Peyer's patch (tissue), 4 donors: ENCODE data around the gene NPL. TPM values are rescaled to one million over a fixed set of nuclear protein-coding genes. Genes with fewer than 3 reads are reported as not detected.

Experiments used
- DNase-seq, 3 donors: peaks; one replicate each; pipeline ENCODE4 v3.0.0-alpha.2; 2017 to 2019
- H3K27ac ChIP-seq, 4 donors: fragments of 200-600 bp; sonication (generic); one replicate each; pipeline ENCODE4 v1.5.1; 2016 to 2019
- H3K27me3 ChIP-seq, 2 donors: fragments of 200-600 bp; sonication (generic); one replicate each; pipeline ENCODE4 v1.5.1; 2019
- H3K36me3 ChIP-seq, 3 donors: fragments of 200-600 bp; sonication (generic); one replicate each; pipeline ENCODE4 v1.5.1; 2016 to 2019
- H3K4me1 ChIP-seq, 4 donors: fragments of 200-600 bp; sonication (generic); one replicate each; pipeline ENCODE4 v1.5.1; 2016 to 2019
- H3K4me3 ChIP-seq, 4 donors: fragments of 200-600 bp; sonication (generic); 1 replicate in 3 of 4; 2 replicates in 1 of 4; pipeline ENCODE4 v1.5.1; 2016 to 2019; ENCODE audit warnings: mild to moderate bottlenecking in 1 of 4
- H3K9me3 ChIP-seq, 4 donors: fragments of 200-600 bp; sonication (generic); one replicate each; pipeline ENCODE4 v1.5.1; 2016 to 2019; ENCODE audit warnings: mild to moderate bottlenecking in 1 of 4
- POLR2A ChIP-seq, 2 donors: fragments of 450-650 bp; IDR thresholded peaks; one replicate each; pipeline ENCODE4 v1.5.1; 2017; ENCODE audit warnings: antibody characterized with exemption in 2 of 2, mild to moderate bottlenecking in 2 of 2, moderate library complexity in 2 of 2
- total RNA-seq, 4 donors: library from RNA; depleted of rRNA; stranded (reverse); fragments of >200 nt; gene quantifications; one replicate each; pipeline ENCODE4 v1.1.0, GENCODE V29; 2016
- TF ChIP-seq, protein P1 (sequence below), 6 experiments: fragments of 450-650 bp in 4 of 6; fragments of 200-600 bp in 2 of 6; sonication (generic) in 1 of 6; IDR thresholded peaks; one replicate each; pipeline ENCODE4 v1.5.1; 2017 to 2019; ENCODE audit warnings: antibody characterized with exemption in 6 of 6, mild to moderate bottlenecking in 3 of 6, moderate library complexity in 1 of 6

Gene NPL
- total RNA-seq, 4 donors from 2014 or later, result 2.3 to 10.7 (median 7.4) TPM

GRCh38 chr1:182770232-182770631 lies 19.3 kb upstream of the NPL start:
- DNase-seq, result no peak
- no peaks in the 10 kb centered on the region for H3K4me1 ChIP-seq

DNA sequence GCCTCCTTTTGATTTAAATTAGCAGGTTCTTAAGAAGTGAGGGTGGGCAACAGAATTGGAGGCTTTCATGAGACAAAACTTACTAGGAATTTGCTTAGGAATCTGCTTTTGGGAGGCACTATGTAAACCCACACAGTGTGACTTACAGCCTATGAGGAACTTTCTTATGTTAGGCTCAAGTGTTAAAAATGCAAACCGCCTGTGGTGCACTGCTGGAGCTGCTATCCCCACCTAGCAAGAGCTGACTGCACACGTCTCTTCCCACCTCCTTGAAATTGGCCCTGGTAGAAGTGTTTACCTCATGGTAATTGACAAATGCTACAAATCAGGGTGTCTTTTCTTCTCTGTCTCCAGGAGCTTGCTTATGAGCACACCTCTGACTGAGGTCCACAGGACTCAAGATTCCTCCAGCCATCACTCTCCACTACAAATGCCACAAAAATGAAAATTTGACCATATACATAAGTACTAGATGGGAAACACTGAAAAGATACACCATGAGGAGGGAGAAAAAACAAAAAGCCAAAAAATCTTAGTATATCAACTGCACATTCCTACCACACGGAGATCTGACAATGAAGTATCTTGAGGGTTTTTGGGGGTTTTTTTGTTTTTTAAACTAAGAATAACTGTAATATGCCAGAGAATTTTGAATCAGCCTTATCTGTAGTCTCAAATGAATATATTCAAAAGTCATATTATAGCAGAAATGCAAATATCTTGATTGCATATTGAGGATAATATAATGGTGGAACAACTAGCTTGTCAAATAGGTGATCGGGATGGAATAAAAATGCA lies 18.2 kb upstream of the NPL start:
- Histone ChIP-seq H3K4me3 (no peak overlapping the region), H3K36me3 (no peaks in the 10 kb centered on the region), H3K27me3 (no peaks in the 10 kb centered on the region), H3K4me1 (no peaks in the 10 kb centered on the region), H3K9me3 (no peaks in the 10 kb centered on the region), H3K27ac (no peak overlapping the region)
- TF ChIP-seq, protein P1, sequence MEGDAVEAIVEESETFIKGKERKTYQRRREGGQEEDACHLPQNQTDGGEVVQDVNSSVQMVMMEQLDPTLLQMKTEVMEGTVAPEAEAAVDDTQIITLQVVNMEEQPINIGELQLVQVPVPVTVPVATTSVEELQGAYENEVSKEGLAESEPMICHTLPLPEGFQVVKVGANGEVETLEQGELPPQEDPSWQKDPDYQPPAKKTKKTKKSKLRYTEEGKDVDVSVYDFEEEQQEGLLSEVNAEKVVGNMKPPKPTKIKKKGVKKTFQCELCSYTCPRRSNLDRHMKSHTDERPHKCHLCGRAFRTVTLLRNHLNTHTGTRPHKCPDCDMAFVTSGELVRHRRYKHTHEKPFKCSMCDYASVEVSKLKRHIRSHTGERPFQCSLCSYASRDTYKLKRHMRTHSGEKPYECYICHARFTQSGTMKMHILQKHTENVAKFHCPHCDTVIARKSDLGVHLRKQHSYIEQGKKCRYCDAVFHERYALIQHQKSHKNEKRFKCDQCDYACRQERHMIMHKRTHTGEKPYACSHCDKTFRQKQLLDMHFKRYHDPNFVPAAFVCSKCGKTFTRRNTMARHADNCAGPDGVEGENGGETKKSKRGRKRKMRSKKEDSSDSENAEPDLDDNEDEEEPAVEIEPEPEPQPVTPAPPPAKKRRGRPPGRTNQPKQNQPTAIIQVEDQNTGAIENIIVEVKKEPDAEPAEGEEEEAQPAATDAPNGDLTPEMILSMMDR (IDR thresholded peaks at IDR 0.05), result no peak
- TF ChIP-seq POLR2A (IDR thresholded peaks at IDR 0.05), result no peak
- no peak for DNase-seq

More at GRCh38 chr1:182770232-182770631, 19.3 kb upstream of the NPL start:
- H3K27me3 ChIP-seq, result no peaks in the 10 kb centered on the region
- no peaks in the 10 kb centered on the region for H3K36me3 ChIP-seq
- no peak overlapping the region for H3K4me3 ChIP-seq
- H3K9me3 ChIP-seq, result no peaks in the 10 kb centered on the region
- TF ChIP-seq POLR2A (IDR thresholded peaks at IDR 0.05), result no peak
- TF ChIP-seq, protein P1 (IDR thresholded peaks at IDR 0.05), result no peak
- no peak overlapping the region for H3K27ac ChIP-seq

DNA sequence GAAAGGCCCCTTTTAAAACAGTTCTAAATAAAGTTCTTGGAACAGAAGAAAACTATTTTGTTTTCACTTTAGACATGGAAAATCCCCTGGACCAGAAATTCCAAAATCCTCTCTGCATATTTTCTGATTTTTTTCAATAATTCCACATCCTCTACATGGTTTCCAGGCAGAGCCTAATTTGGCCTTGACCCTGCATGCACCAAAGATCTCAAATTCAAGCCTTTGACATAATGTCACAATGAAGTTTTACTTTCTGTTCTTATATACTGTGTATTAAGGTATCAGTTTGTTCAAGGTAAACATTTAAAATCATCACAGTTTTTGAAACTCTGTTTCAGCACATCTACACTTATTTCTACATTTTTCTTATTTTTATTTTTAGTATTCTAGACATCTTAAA lies 12.2 kb upstream of the NPL start:
- no peaks in the 10 kb centered on the region for H3K9me3 ChIP-seq
- no peaks in the 10 kb centered on the region for H3K27me3 ChIP-seq
- H3K36me3 ChIP-seq, result no peaks in the 10 kb centered on the region
- no peak for DNase-seq
- TF ChIP-seq, protein P1 (IDR thresholded peaks at IDR 0.05), result no peak
- no peak for TF ChIP-seq POLR2A (IDR thresholded peaks at IDR 0.05)
- no peak overlapping the region for H3K27ac ChIP-seq
- H3K4me1 ChIP-seq, result no peaks in the 10 kb centered on the region
- H3K4me3 ChIP-seq, result no peak overlapping the region

GRCh38 chr1:182778862-182779261 lies 10.7 kb upstream of the NPL start:
- no peak overlapping the region for H3K4me3 ChIP-seq
- DNase-seq, result no peak
- no peaks in the 10 kb centered on the region for H3K9me3 ChIP-seq
- no peaks in the 10 kb centered on the region for H3K4me1 ChIP-seq
- H3K36me3 ChIP-seq, result no peaks in the 10 kb centered on the region
- TF ChIP-seq POLR2A (IDR thresholded peaks at IDR 0.05), result no peak
- TF ChIP-seq, protein P1 (IDR thresholded peaks at IDR 0.05), result no peak
- no peak overlapping the region for H3K27ac ChIP-seq
- H3K27me3 ChIP-seq, result no peaks in the 10 kb centered on the region

DNA sequence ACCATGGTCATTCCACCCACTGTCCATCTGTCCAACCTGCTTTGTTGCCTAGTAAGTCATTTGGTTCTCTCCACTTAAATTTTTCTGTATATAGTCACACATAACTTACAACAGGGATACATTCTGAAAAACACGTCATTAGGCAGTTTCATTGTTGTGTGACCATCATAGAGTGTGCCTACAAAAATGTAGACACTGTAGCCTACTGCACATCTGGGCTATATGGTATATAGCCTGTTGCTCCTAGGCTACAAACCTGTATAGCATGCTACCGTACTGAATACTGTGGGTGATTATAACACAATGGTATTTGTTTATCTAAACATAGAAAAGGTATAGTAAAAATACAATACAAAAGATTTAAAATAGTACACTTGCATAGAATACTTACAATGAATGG lies 10.0 kb upstream of the NPL start:
- no peak for DNase-seq
- no peak overlapping the region for H3K4me3 ChIP-seq
- H3K4me1 ChIP-seq, result no peaks in the 10 kb centered on the region
- H3K27me3 ChIP-seq, result no peaks in the 10 kb centered on the region
- TF ChIP-seq, protein P1 (IDR thresholded peaks at IDR 0.05), result no peak
- TF ChIP-seq POLR2A (IDR thresholded peaks at IDR 0.05), result no peak
- no peaks in the 10 kb centered on the region for H3K36me3 ChIP-seq
- no peaks in the 10 kb centered on the region for H3K9me3 ChIP-seq
- no peak overlapping the region for H3K27ac ChIP-seq
